ENCODE data around the gene KRT6A. TPM values are rescaled to one million over a fixed set of nuclear protein-coding genes. Genes with fewer than 3 reads are reported as not detected.

The KRT6A gene
- total RNA-seq, 1 donor from 2014 or later = not detected

- no peak overlapping the region for H3K4me3 ChIP-seq
- no peaks in the 10 kb centered on the region for H3K36me3 ChIP-seq
- no peaks in the 10 kb centered on the region for H3K4me1 ChIP-seq
- no peak overlapping the region for H3K27ac ChIP-seq (replicated peaks)
- no peak for TF ChIP-seq CTCF (IDR thresholded peaks at IDR 0.05; ENCODE audit: borderline replicate concordance)
- no peaks in the 10 kb centered on the region for H3K9me3 ChIP-seq (replicated peaks)
- intact Hi-C loops (cut with micrococcal nuclease) = no loop called here
- no peak for DNase-seq
- peaks cover 36% of the 10 kb centered on the region for H3K27me3 ChIP-seq (ENCODE audit: low read depth)
Observed at GRCh38 chr12:52517005-52517835, 24.2 kb upstream of the KRT6A start.

- no peaks in the 10 kb centered on the region for H3K36me3 ChIP-seq
- intact Hi-C loops (cut with micrococcal nuclease) = no loop called here
- no peaks in the 10 kb centered on the region for H3K4me1 ChIP-seq
- peaks cover 43% of the 10 kb centered on the region for H3K27me3 ChIP-seq (ENCODE audit: low read depth)
- no peak overlapping the region for H3K4me3 ChIP-seq
- H3K27ac ChIP-seq (replicated peaks) = no peak overlapping the region
- DNase-seq = no peak
- TF ChIP-seq CTCF (IDR thresholded peaks at IDR 0.05; ENCODE audit: borderline replicate concordance) = no peak
- peaks cover 1% of the 10 kb centered on the region for H3K9me3 ChIP-seq (replicated peaks)
Observed at GRCh38 chr12:52515927-52516831, 23.1 kb upstream of the KRT6A start.

- Histone ChIP-seq H3K4me1 (no peaks in the 10 kb centered on the region), H3K27ac (replicated peaks) (no peak overlapping the region), H3K36me3 (no peaks in the 10 kb centered on the region), H3K9me3 (replicated peaks) (peaks cover 4% of the 10 kb centered on the region), H3K27me3 (ENCODE audit: low read depth) (peaks cover 41% of the 10 kb centered on the region), H3K4me3 (no peak overlapping the region)
- no peak for DNase-seq
- TF ChIP-seq CTCF (IDR thresholded peaks at IDR 0.05; ENCODE audit: borderline replicate concordance) = no peak
- intact Hi-C loops (cut with micrococcal nuclease) = no loop called here
Observed at GRCh38 chr12:52515319-52515646, 22.2 kb upstream of the KRT6A start.

GRCh38 chr12:52514471-52515318 is 21.6 kb upstream of the KRT6A start:
- H3K36me3 ChIP-seq = no peaks in the 10 kb centered on the region
- H3K27me3 ChIP-seq (ENCODE audit: low read depth) = peaks cover 41% of the 10 kb centered on the region
- no peak overlapping the region for H3K27ac ChIP-seq (replicated peaks)
- H3K9me3 ChIP-seq (replicated peaks) = peaks cover 4% of the 10 kb centered on the region
- no peak for DNase-seq
- H3K4me3 ChIP-seq = no peak overlapping the region
- H3K4me1 ChIP-seq = no peaks in the 10 kb centered on the region
- intact Hi-C loops (cut with micrococcal nuclease) = no loop called here
- TF ChIP-seq CTCF (IDR thresholded peaks at IDR 0.05; ENCODE audit: borderline replicate concordance) = no peak

GRCh38 chr12:52513736-52514135 is 20.7 kb upstream of the KRT6A start:
- TF ChIP-seq CTCF (IDR thresholded peaks at IDR 0.05; ENCODE audit: borderline replicate concordance) = no peak
- H3K36me3 ChIP-seq = no peaks in the 10 kb centered on the region
- DNase-seq = no peak
- H3K9me3 ChIP-seq (replicated peaks) = peaks cover 4% of the 10 kb centered on the region
- no peaks in the 10 kb centered on the region for H3K4me1 ChIP-seq
- no peak overlapping the region for H3K27ac ChIP-seq (replicated peaks)
- intact Hi-C loops (cut with micrococcal nuclease) = no loop called here
- H3K27me3 ChIP-seq (ENCODE audit: low read depth) = peaks cover 41% of the 10 kb centered on the region
- no peak overlapping the region for H3K4me3 ChIP-seq
